Keratinocyte (primary cell): Measurements from ENCODE around the gene FOXE1. TPM values are rescaled to one million over a fixed set of nuclear protein-coding genes. Genes with fewer than 3 reads are reported as not detected.

Source experiments
- DNase-seq: peaks from one replicate; pipeline ENCODE4 v3.0.0-alpha.2; 2011; ENCODE audit warnings: low read depth, missing footprints, low spot score
- FAIRE-seq: peaks from 2 replicates; lab custom pipeline; 2011; peaks lifted over from hg19 to GRCh38; lab: Jason Lieb, UNC
- H2AFZ ChIP-seq: 2 replicates; pipeline ENCODE4 v1.6.0; 2012; ENCODE audit warnings: low read length, control low read depth, inconsistent platforms; ENCODE audit not compliant: control insufficient read depth
- H3K27ac ChIP-seq: 2 replicates; pipeline ENCODE4 v1.5.1; 2011; ENCODE audit warnings: low read length; ENCODE audit not compliant: control insufficient read depth, insufficient read depth
- H3K27me3 ChIP-seq: 3 replicates; pipeline ENCODE4 v1.6.0; 2011; ENCODE audit warnings: low read length; ENCODE audit not compliant: control insufficient read depth, insufficient read depth; ENCODE audit errors: extremely low read depth
- H3K36me3 ChIP-seq, 2 experiments: 2 replicates in 1 of 2; 3 replicates in 1 of 2; pipeline ENCODE4 v1.5.1; 2011; ENCODE audit warnings: low read length in 2 of 2, mild to moderate bottlenecking in 1 of 2; ENCODE audit not compliant: control insufficient read depth in 2 of 2, insufficient read depth in 2 of 2; ENCODE audit errors: extremely low read depth in 1 of 2
- H3K4me1 ChIP-seq: 3 replicates; pipeline ENCODE4 v1.5.1; 2011; ENCODE audit warnings: low read length; ENCODE audit not compliant: control insufficient read depth, insufficient read depth; ENCODE audit errors: extremely low read depth
- H3K4me2 ChIP-seq: 3 replicates; pipeline ENCODE4 v1.6.0; 2011; ENCODE audit warnings: low read depth, low read length; ENCODE audit not compliant: control insufficient read depth, insufficient read depth; ENCODE audit errors: extremely low read depth
- H3K4me3 ChIP-seq, 3 experiments: fragments of 200-600 bp in 1 of 3; sonication (generic) in 1 of 3; 2 replicates in 2 of 3; 3 replicates in 1 of 3; pipeline ENCODE4 v1.5.1; 2011 to 2016; ENCODE audit warnings: low read length in 3 of 3, mild to moderate bottlenecking in 3 of 3, control low read depth in 2 of 3, inconsistent platforms in 1 of 3, low read depth in 1 of 3, mixed read lengths in 1 of 3, mixed run types in 1 of 3, moderate library complexity in 1 of 3; ENCODE audit not compliant: control insufficient read depth in 2 of 3, insufficient read depth in 2 of 3; ENCODE audit errors: extremely low read depth in 1 of 3
- H3K79me2 ChIP-seq: 2 replicates; pipeline ENCODE4 v1.6.0; 2012; ENCODE audit warnings: low read length; ENCODE audit not compliant: control insufficient read depth, insufficient read depth
- H3K9ac ChIP-seq: 3 replicates; pipeline ENCODE4 v1.6.0; 2011; ENCODE audit warnings: low read length; ENCODE audit not compliant: control insufficient read depth, insufficient read depth; ENCODE audit errors: extremely low read depth
- H3K9me1 ChIP-seq: 3 replicates; pipeline ENCODE4 v1.6.0; 2011; ENCODE audit warnings: low read length; ENCODE audit not compliant: control insufficient read depth, insufficient read depth; ENCODE audit errors: extremely low read depth
- H3K9me3 ChIP-seq: 2 replicates; pipeline ENCODE4 v1.5.1; 2012; ENCODE audit warnings: low read depth, low read length; ENCODE audit not compliant: control insufficient read depth
- H4K20me1 ChIP-seq: 3 replicates; pipeline ENCODE4 v1.6.0; 2011; ENCODE audit warnings: low read length; ENCODE audit not compliant: control insufficient read depth, insufficient read depth; ENCODE audit errors: extremely low read depth
- EZH2 ChIP-seq: IDR thresholded peaks from one replicate; pipeline ENCODE4 v1.6.1; 2012; ENCODE audit warnings: inconsistent platforms, mild to moderate bottlenecking, low read length, moderate library complexity
- dilution Hi-C: fragments of 300-500 bp; cut with MboI; formaldehyde crosslinking; loops from one replicate; pipeline ENCODE4 v1.7.0; 2020; ENCODE audit warnings: low sequenced_read_pairs; ENCODE audit not compliant: extremely low pct_ligation_motif_present
- polyA plus RNA-seq, 5 experiments: library from polyadenylated mRNA; depleted of rRNA in 3 of 5; stranded (reverse) in 3 of 5; stranded (forward) in 1 of 5; unstranded in 1 of 5; fragments of >200 nt; gene quantifications; 1 replicate in 1 of 5; 2 replicates in 3 of 5; 3 replicates in 1 of 5; pipeline versions ENCODE4 v1.2.1 to v1.2.3, GENCODE V29; 2011 to 2012; ENCODE audit warnings: missing spikeins in 2 of 5, low read depth in 1 of 5, low replicate concordance in 1 of 5
- TF ChIP-seq, protein P1 (sequence below), 3 experiments: IDR thresholded peaks in 1 of 3; conservative IDR thresholded peaks in 1 of 3; optimal IDR thresholded peaks in 1 of 3; 2 replicates in 2 of 3; 3 replicates in 1 of 3; pipeline versions ENCODE3 to v1.5.1; 2011; ENCODE audit warnings: low read length in 3 of 3, mild to moderate bottlenecking in 3 of 3, moderate library complexity in 2 of 3, control low read depth in 1 of 3, inconsistent platforms in 1 of 3; ENCODE audit not compliant: insufficient read depth in 2 of 3; ENCODE audit errors: extremely low read depth in 1 of 3

FOXE1 gene
- polyA plus RNA-seq, 1 donor (not counting 4 experiments of a cell fraction or from before 2014, with no cell fraction given) = 0.97 TPM

DNA sequence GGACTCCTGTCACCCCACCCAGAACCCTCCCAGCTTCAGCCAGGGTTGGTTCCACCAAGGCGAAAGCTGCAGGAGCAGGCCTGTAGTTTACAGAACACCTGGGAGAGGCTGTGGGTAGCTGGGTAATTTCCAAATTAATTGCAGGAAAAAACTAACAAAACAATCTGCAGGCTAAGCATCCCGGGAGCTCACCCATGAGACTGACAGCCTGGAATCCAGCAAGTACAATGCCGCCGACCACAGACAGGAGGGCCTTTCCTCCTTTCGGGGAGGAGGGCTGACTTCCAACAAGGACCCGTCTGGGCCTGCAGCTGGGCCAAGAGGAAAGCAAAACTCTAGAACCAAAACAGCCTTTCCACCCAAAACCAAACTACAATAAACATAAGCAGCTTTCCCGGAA lies 10.3 kb downstream of the FOXE1 start:
- TF ChIP-seq, protein P1, sequence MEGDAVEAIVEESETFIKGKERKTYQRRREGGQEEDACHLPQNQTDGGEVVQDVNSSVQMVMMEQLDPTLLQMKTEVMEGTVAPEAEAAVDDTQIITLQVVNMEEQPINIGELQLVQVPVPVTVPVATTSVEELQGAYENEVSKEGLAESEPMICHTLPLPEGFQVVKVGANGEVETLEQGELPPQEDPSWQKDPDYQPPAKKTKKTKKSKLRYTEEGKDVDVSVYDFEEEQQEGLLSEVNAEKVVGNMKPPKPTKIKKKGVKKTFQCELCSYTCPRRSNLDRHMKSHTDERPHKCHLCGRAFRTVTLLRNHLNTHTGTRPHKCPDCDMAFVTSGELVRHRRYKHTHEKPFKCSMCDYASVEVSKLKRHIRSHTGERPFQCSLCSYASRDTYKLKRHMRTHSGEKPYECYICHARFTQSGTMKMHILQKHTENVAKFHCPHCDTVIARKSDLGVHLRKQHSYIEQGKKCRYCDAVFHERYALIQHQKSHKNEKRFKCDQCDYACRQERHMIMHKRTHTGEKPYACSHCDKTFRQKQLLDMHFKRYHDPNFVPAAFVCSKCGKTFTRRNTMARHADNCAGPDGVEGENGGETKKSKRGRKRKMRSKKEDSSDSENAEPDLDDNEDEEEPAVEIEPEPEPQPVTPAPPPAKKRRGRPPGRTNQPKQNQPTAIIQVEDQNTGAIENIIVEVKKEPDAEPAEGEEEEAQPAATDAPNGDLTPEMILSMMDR (optimal IDR thresholded peaks at IDR 0.05 in 1 of 3, IDR thresholded peaks at IDR 0.05 in 1 of 3, conservative IDR thresholded peaks at IDR 0.05 in 1 of 3; ENCODE audit: extremely low read depth in 1 of 3, insufficient read depth in 2 of 3, low read length in 3 of 3) = peak in 1 of 3 experiments; percentile 15
- no peak for TF ChIP-seq EZH2
- dilution Hi-C loops = no loop called here
- Histone ChIP-seq H3K36me3 (no peaks in the 10 kb centered on the region), H3K27ac (peak overlapping the region; percentile 16), H3K79me2 (no peaks in the 10 kb centered on the region), H4K20me1 (no peaks in the 10 kb centered on the region), H3K27me3 (no peaks in the 10 kb centered on the region), H3K4me3 (no peak overlapping the region), H3K4me2 (peak overlapping the region; percentile 61), H3K9me1 (no peaks in the 10 kb centered on the region), H3K9ac (no peak overlapping the region), H3K4me1 (peaks cover 28% of the 10 kb centered on the region), H2AFZ (peak overlapping the region; percentile 75), H3K9me3 (no peaks in the 10 kb centered on the region)
- peak; percentile 25 for DNase-seq
- FAIRE-seq = peak; percentile 83

DNA sequence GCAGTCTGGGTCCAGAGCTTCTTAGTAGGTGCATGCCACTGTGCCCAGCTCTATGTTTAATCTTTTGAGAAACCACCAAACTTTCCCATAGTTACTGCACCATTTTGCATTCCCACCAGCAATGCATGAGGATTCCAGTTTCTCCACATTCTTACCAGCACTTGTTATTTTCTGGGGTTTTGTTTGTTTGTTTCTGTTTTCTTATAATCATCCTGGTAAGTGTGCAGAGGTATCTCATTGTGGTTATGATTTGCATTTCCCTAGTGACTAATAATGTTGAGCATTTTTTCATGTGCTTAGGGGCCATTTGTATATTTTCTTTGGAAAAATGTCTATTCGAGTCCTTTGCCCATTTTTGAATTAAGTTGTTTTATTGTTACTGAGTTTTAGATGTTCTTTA lies 11.4 kb downstream of the FOXE1 start:
- no peaks in the 10 kb centered on the region for H3K9me3 ChIP-seq
- H3K79me2 ChIP-seq = no peaks in the 10 kb centered on the region
- H3K36me3 ChIP-seq = no peaks in the 10 kb centered on the region
- H3K4me2 ChIP-seq = no peak overlapping the region
- DNase-seq (no peak), FAIRE-seq (peak; percentile 32)
- no peaks in the 10 kb centered on the region for H3K27me3 ChIP-seq
- H4K20me1 ChIP-seq = no peaks in the 10 kb centered on the region
- no peak overlapping the region for H2AFZ ChIP-seq
- H3K9ac ChIP-seq = no peak overlapping the region
- H3K27ac ChIP-seq = no peak overlapping the region
- H3K4me1 ChIP-seq = peaks cover 28% of the 10 kb centered on the region
- TF ChIP-seq EZH2 = no peak
- TF ChIP-seq, protein P1 (optimal IDR thresholded peaks at IDR 0.05 in 1 of 3, IDR thresholded peaks at IDR 0.05 in 1 of 3, conservative IDR thresholded peaks at IDR 0.05 in 1 of 3; ENCODE audit: extremely low read depth in 1 of 3, insufficient read depth in 2 of 3, low read length in 3 of 3) = no peak
- dilution Hi-C loops = no loop called here
- no peak overlapping the region for H3K4me3 ChIP-seq
- H3K9me1 ChIP-seq = no peaks in the 10 kb centered on the region
